KBM-7 (cell line): ENCODE measurements around the gene PBX2.
"Not testable (repeated sequence)": the region's sequence is repeated elsewhere in the genome, so short reads cannot be mapped to it uniquely, and the experiment has no call there.

Experiments
- DNase-seq: peaks from one replicate; pipeline ENCODE4 v3.0.0-alpha.2; 2015
- in situ Hi-C: fragments of 300-500 bp; cut with MboI; formaldehyde crosslinking; loops from 2 replicates; pipeline ENCODE4 v1.14.3; 2020; ENCODE audit warnings: low sequenced_read_pairs, low pct_unique_long_range_greater_than_20kb, mixed read lengths

PBX2 gene

GRCh38 chr6:32189069-32189741, 797 bp downstream of the PBX2 start:
- in situ Hi-C loops: no loop called here
- no peak for DNase-seq

- in situ Hi-C loops: no loop called here
- DNase-seq: no peak
These were observed 1.5 kb downstream of the PBX2 start for GRCh38 chr6:32188381-32189068.

- in situ Hi-C loops, DNase-seq: not testable (repeated sequence)
These were observed 2.1 kb downstream of the PBX2 start for GRCh38 chr6:32187725-32188380.

GRCh38 chr6:32187009-32187709, 2.8 kb downstream of the PBX2 start:
- DNase-seq: no peak
- in situ Hi-C loops: no loop called here

GRCh38 chr6:32186151-32186840, 3.7 kb downstream of the PBX2 start:
- in situ Hi-C loops: not testable (repeated sequence)

GRCh38 chr6:32185681-32186131, 4.3 kb downstream of the PBX2 start:
- DNase-seq, in situ Hi-C loops: not testable (repeated sequence)

More at GRCh38 chr6:32186151-32186840, 3.7 kb downstream of the PBX2 start:
- not testable (repeated sequence) for DNase-seq

- in situ Hi-C loops: no loop called here
- DNase-seq: no peak
These were observed 5.8 kb downstream of the PBX2 start, which contains the start of gene AGER for GRCh38 chr6:32184084-32184640. Gene AGER, minus strand, starts transcription at chr6:32184253. Its CDS starts 31 bp downstream, at chr6:32184222.

GRCh38 chr6:32183483-32184083, 6.4 kb downstream of the PBX2 start:
- DNase-seq: no peak
- in situ Hi-C loops: no loop called here

- in situ Hi-C loops: no loop called here
- no peak for DNase-seq
These were observed 7.0 kb downstream of the PBX2 start for GRCh38 chr6:32183030-32183429.

- in situ Hi-C loops: no loop called here
- no peak for DNase-seq
These were observed 7.4 kb downstream of the PBX2 start for GRCh38 chr6:32182555-32182981.

GRCh38 chr6:32181915-32182529, 8.0 kb downstream of the PBX2 start:
- DNase-seq: no peak
- in situ Hi-C loops: no loop called here

- in situ Hi-C loops: no loop called here
- DNase-seq: no peak
These were observed 8.8 kb downstream of the PBX2 start for GRCh38 chr6:32181148-32181702.

GRCh38 chr6:32179766-32180405, 10.1 kb downstream of the PBX2 start:
- in situ Hi-C loops: no loop called here
- DNase-seq: no peak

- in situ Hi-C loops: no loop called here
These were observed 11.2 kb downstream of the PBX2 start for GRCh38 chr6:32178547-32179440.

GRCh38 chr6:32177788-32178546, 12.0 kb downstream of the PBX2 start, which contains the start of gene RNF5:
Gene RNF5, plus strand, starts transcription at chr6:32178405. Its CDS starts 107 bp downstream, at chr6:32178512.
- in situ Hi-C loops: no loop called here
- DNase-seq: peak; percentile 99

More at GRCh38 chr6:32178547-32179440, 11.2 kb downstream of the PBX2 start:
- DNase-seq: peak; percentile 40
